Upper lobe of left lung (tissue), 4 donors: Measurements from ENCODE around the gene TAS1R2.

Source experiments
- CTCF ChIP-seq, 6 experiments: fragments of 450-650 bp in 4 of 6; fragments of 200-600 bp in 2 of 6; sonication (generic) in 2 of 6; IDR thresholded peaks; one replicate each; pipeline ENCODE4 v1.5.1; 2016 to 2019; ENCODE audit warnings: antibody characterized with exemption in 6 of 6
- EP300 ChIP-seq, 4 donors: sonication (generic); formaldehyde crosslinking; IDR thresholded peaks; one replicate each; pipeline ENCODE4 v1.5.1; 2017; ENCODE audit warnings: antibody characterized with exemption in 4 of 4, control low read depth in 2 of 4
- POLR2A ChIP-seq, 4 donors: fragments of 450-650 bp; IDR thresholded peaks; one replicate each; pipeline ENCODE4 v1.5.1; 2016 to 2017; ENCODE audit warnings: antibody characterized with exemption in 4 of 4, mild to moderate bottlenecking in 2 of 4
- POLR2AphosphoS5 ChIP-seq, 2 donors: sonication (generic); formaldehyde crosslinking; IDR thresholded peaks; one replicate each; pipeline ENCODE4 v1.5.1; 2017; ENCODE audit warnings: antibody characterized with exemption in 2 of 2

GRCh38 chr1:18868801-18869424 lies 9.5 kb upstream of the TAS1R2 start:
- TF ChIP-seq POLR2AphosphoS5 (IDR thresholded peaks at IDR 0.05) (no peak), CTCF (IDR thresholded peaks at IDR 0.05) (no peak), EP300 (IDR thresholded peaks at IDR 0.05) (no peak), POLR2A (IDR thresholded peaks at IDR 0.05) (no peak)
